ENCODE data around the gene FSTL5.

DNA sequence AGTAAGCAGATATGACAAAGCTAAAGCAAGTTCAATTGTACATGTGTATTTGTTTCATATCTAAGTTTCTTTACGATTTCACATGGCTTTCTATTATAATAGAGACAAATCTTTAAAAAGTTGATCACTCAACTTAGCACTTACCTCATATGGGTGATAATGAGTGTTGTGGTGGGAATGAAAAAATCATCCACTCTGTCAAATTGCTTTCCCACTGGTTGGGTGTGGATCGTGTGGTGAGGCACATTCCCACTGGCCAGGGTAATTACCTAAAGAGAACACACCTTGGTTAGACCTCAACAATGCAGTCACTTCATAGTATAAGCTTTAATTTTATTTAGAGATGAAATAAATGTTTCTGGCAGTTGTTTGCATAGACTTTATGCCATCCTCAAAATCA lies 708.9 kb downstream of the FSTL5 start:
- TF ChIP-seq, protein P1, sequence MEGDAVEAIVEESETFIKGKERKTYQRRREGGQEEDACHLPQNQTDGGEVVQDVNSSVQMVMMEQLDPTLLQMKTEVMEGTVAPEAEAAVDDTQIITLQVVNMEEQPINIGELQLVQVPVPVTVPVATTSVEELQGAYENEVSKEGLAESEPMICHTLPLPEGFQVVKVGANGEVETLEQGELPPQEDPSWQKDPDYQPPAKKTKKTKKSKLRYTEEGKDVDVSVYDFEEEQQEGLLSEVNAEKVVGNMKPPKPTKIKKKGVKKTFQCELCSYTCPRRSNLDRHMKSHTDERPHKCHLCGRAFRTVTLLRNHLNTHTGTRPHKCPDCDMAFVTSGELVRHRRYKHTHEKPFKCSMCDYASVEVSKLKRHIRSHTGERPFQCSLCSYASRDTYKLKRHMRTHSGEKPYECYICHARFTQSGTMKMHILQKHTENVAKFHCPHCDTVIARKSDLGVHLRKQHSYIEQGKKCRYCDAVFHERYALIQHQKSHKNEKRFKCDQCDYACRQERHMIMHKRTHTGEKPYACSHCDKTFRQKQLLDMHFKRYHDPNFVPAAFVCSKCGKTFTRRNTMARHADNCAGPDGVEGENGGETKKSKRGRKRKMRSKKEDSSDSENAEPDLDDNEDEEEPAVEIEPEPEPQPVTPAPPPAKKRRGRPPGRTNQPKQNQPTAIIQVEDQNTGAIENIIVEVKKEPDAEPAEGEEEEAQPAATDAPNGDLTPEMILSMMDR (IDR thresholded peaks at IDR 0.05), result no peak
- TF ChIP-seq POLR2A (IDR thresholded peaks at IDR 0.05), result no peak
